Measurements from ENCODE around the gene SLC1A4.

Gene SLC1A4

GRCh38 chr2:65024149-65024829 lies 35.1 kb downstream of the SLC1A4 start:
- DNase-seq (ENCODE audit: low read depth), result peak; percentile 50
- TF ChIP-seq CTCF (IDR thresholded peaks at IDR 0.05; ENCODE audit: low read length, missing control alignments), result no peak
- no peak overlapping the region for H3K4me3 ChIP-seq (replicated peaks; ENCODE audit: low read depth, low read length)

GRCh38 chr2:65025453-65026123 lies 36.4 kb downstream of the SLC1A4 start:
- no peak for DNase-seq (ENCODE audit: low read depth)
- TF ChIP-seq CTCF (IDR thresholded peaks at IDR 0.05; ENCODE audit: low read length, missing control alignments), result no peak
- no peak overlapping the region for H3K4me3 ChIP-seq (replicated peaks; ENCODE audit: low read depth, low read length)

GRCh38 chr2:65026154-65026553 lies 37.0 kb downstream of the SLC1A4 start:
- TF ChIP-seq CTCF (IDR thresholded peaks at IDR 0.05; ENCODE audit: low read length, missing control alignments), result no peak
- no peak for DNase-seq (ENCODE audit: low read depth)
- no peak overlapping the region for H3K4me3 ChIP-seq (replicated peaks; ENCODE audit: low read depth, low read length)

DNA sequence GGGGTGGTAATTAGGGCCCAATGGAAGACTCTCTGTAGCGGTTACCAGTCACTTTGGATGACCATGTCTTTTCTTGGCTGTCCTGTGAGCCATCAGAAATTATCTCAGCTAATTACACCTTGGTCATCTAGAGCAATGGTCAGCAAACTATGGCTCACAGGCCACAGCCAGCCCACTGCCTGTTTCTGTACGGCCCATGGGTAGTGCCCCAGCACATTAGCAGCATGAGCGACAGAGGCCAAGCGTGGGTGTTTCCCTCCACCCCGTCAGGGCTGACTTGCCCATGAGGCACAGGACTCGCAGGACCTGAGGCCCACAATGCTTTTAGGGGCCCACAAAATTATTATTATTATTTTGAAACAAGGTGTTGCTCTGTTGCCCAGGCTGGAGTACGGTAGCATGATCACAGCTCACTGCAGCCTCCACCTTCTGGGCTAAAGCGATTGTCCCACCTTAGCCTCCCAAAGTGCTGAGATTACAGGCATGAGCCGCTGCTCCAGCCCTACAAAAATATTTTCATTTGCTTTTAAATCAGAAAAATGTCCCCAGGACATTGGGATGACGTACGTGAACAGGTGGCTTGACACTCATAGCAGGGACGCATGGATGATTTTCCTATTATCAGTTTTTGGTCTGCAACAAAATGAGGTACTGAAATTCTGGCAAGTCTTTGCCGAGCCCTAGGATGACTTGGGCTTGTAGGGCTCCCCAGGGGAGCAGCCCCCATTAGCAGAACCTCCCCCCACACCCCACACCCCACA lies 37.7 kb downstream of the SLC1A4 start:
- no peak for DNase-seq (ENCODE audit: low read depth)
- no peak overlapping the region for H3K4me3 ChIP-seq (replicated peaks; ENCODE audit: low read depth, low read length)
- TF ChIP-seq CTCF (IDR thresholded peaks at IDR 0.05; ENCODE audit: low read length, missing control alignments), result no peak

GRCh38 chr2:65027616-65028244 lies 38.5 kb downstream of the SLC1A4 start:
- H3K4me3 ChIP-seq (replicated peaks; ENCODE audit: low read depth, low read length), result no peak overlapping the region
- TF ChIP-seq CTCF (IDR thresholded peaks at IDR 0.05; ENCODE audit: low read length, missing control alignments), result no peak
- DNase-seq (ENCODE audit: low read depth), result peak; percentile 6

- no peak for DNase-seq (ENCODE audit: low read depth)
- H3K4me3 ChIP-seq (replicated peaks; ENCODE audit: low read depth, low read length), result no peak overlapping the region
- TF ChIP-seq CTCF (IDR thresholded peaks at IDR 0.05; ENCODE audit: low read length, missing control alignments), result no peak
Observed at GRCh38 chr2:65030476-65031332, 41.5 kb downstream of the SLC1A4 start.
